ENCODE results near the gene CD163.

- TF ChIP-seq EZH2phosphoT487 (IDR thresholded peaks at IDR 0.05; ENCODE audit: borderline replicate concordance, low read length), result no peak
- no peak for TF ChIP-seq CTCF (IDR thresholded peaks at IDR 0.05; ENCODE audit: low read depth, low read length, poor library complexity, severe bottlenecking)
Measured at GRCh38 chr12:7499636-7500035, 3.9 kb downstream of the CD163 start.
